ENCODE results near the gene AGRP. TPM values are rescaled to one million over a fixed set of nuclear protein-coding genes. Genes with fewer than 3 reads are reported as not detected.
A peak's percentile ranks its signal among the peaks of the same experiment; 100 is the strongest.
"Not testable (repeated sequence)": the region's sequence is repeated elsewhere in the genome, so short reads cannot be mapped to it uniquely, and the experiment has no call there.

The AGRP gene
- total RNA-seq, 2 experiments from 2014 or later = not detected

GRCh38 chr16:67489401-67490083 lies 6.2 kb upstream of the AGRP start:
- POLR2A ChIA-PET = interaction anchor here (3.1 to 6.6 kb wide), 2 partner anchors 8 to 25 kb away, joined by 10 to 32 read pairs; partner anchors contain the start of gene ATP6V0D1
- H3K4me3 Mint-ChIP-seq = no peak overlapping the region
- peaks cover 5% of the 10 kb centered on the region for H3K4me1 Mint-ChIP-seq
- DNase-seq = no peak
- H3K27me3 Mint-ChIP-seq = no peaks in the 10 kb centered on the region
- CTCF ChIA-PET = interaction anchor here (0.8 to 14.4 kb wide), 5 partner anchors 8 to 156 kb away, joined by 3 to 261 read pairs (median 7); partner anchors contain the start of genes ATP6V0D1 and CARMIL2
- peaks cover 9% of the 10 kb centered on the region for H3K36me3 Mint-ChIP-seq (ENCODE audit: low read depth)
- H3K9me3 Mint-ChIP-seq = no peaks in the 10 kb centered on the region
- H3K27ac Mint-ChIP-seq = no peak overlapping the region

- CTCF ChIA-PET = interaction anchor here (1.5 to 14.4 kb wide), 2 partner anchors 27 to 33 kb away, joined by 6 to 261 read pairs; no protein-coding TSS in a partner anchor
- H3K27me3 Mint-ChIP-seq, H3K9me3 Mint-ChIP-seq, POLR2A ChIA-PET, DNase-seq, H3K27ac Mint-ChIP-seq, H3K4me3 Mint-ChIP-seq: not testable (repeated sequence)
- H3K4me1 Mint-ChIP-seq = peaks cover 14% of the 10 kb centered on the region
- peaks cover 16% of the 10 kb centered on the region for H3K36me3 Mint-ChIP-seq (ENCODE audit: low read depth)
These were observed 4.2 kb upstream of the AGRP start for GRCh38 chr16:67487561-67487960.

DNA sequence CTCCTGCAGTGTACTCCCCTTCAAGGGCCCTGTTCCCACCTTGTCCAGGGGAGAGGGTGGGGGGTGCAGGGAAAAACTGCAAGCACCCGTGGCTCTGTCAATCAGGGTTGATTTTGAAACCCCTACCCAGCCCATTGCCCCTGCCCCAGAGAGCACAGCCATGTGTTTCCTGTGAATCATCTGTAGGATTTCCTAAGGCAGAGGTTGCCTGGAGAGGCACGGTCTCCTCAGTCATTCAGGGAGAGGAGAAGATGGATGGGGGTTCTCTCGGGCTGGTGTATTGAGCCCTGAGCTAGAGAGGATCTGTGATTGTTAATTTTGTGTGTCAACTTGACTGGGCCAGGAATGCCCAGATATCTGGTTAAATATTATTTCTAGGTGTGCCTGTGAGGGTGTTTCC lies 3.5 kb upstream of the AGRP start:
- H3K4me3 Mint-ChIP-seq = no peak overlapping the region
- H3K9me3 Mint-ChIP-seq = no peaks in the 10 kb centered on the region
- H3K4me1 Mint-ChIP-seq = peaks cover 17% of the 10 kb centered on the region
- H3K27ac Mint-ChIP-seq = no peak overlapping the region
- ChIA-PET POLR2A (no interaction called here), CTCF (interaction anchor here (1.5 to 14.4 kb wide), 2 partner anchors 28 to 34 kb away, joined by 6 to 261 read pairs; no protein-coding TSS in a partner anchor)
- no peak for DNase-seq
- H3K27me3 Mint-ChIP-seq = no peaks in the 10 kb centered on the region
- H3K36me3 Mint-ChIP-seq (ENCODE audit: low read depth) = peaks cover 16% of the 10 kb centered on the region

- Mint-ChIP-seq H3K4me3 (no peak overlapping the region), H3K27me3 (no peaks in the 10 kb centered on the region), H3K27ac (peak overlapping the region; percentile 35), H3K4me1 (peaks cover 31% of the 10 kb centered on the region), H3K36me3 (ENCODE audit: low read depth) (peaks cover 16% of the 10 kb centered on the region), H3K9me3 (no peaks in the 10 kb centered on the region)
- no peak for DNase-seq
- POLR2A ChIA-PET = no interaction called here
- CTCF ChIA-PET = interaction anchor here (1.7 to 7.3 kb wide), 4 partner anchors 10 to 64 kb away, joined by 3 to 74 read pairs (median 39); no protein-coding TSS in a partner anchor
These were observed 581 bp upstream of the AGRP start for GRCh38 chr16:67483731-67484525.

DNA sequence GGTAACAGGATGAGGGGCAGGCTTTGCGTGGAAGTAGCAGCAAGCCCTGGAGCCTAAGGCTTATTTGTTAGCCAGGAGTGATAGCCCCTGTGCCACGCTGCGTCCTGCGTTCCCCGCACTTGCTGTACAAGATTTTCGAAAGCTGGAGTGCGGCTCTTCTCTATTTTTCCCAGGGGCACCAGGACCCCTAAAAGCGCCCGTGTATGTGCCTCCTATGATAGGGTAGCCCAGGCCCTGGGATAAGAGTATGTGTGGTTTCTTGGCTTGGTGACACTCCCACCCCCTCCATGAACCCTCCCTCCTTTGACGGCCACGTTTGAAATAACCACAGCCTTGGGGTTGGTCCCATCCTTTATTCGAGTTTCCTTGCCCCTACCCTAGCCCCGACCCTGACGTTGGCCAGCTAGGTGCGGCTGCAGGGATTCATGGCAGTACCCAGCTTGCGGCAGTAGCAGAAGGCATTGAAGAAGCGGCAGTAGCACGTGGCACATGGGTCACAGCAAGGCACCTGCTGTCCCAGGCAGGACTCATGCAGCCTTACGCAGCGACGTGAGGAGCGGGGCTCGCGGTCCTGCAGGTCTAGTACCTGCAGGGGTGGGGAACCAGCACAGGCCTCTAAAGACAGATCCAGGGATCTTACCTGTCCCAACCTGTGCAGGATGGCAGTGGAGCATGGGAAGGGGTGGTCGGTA lies 968 bp downstream of the AGRP start:
- CTCF ChIA-PET = interaction anchor here (1.0 to 7.3 kb wide), 16 partner anchors 9 to 190 kb away, joined by 3 to 74 read pairs (median 6); partner anchors contain the start of genes ACD, C16orf86 and ENKD1
- H3K27me3 Mint-ChIP-seq = no peaks in the 10 kb centered on the region
- peaks cover 39% of the 10 kb centered on the region for H3K4me1 Mint-ChIP-seq
- POLR2A ChIA-PET = interaction anchor here (0.6 to 3.0 kb wide), 10 partner anchors 10 to 312 kb away, joined by 3 to 32 read pairs (median 12); partner anchors contain the start of genes ACD, CTCF, NOL3 and PARD6A
- DNase-seq = no peak
- peak overlapping the region; percentile 98 for H3K4me3 Mint-ChIP-seq
- H3K36me3 Mint-ChIP-seq (ENCODE audit: low read depth) = peaks cover 20% of the 10 kb centered on the region
- H3K9me3 Mint-ChIP-seq = no peaks in the 10 kb centered on the region
- peak overlapping the region; percentile 96 for H3K27ac Mint-ChIP-seq

- peaks cover 20% of the 10 kb centered on the region for H3K36me3 Mint-ChIP-seq (ENCODE audit: low read depth)
- H3K4me1 Mint-ChIP-seq = peaks cover 39% of the 10 kb centered on the region
- ChIA-PET CTCF (interaction anchor here (0.7 to 7.3 kb wide), 41 partner anchors 8 to 534 kb away, joined by 3 to 74 read pairs (median 5); partner anchors contain the start of genes ACD, C16orf86, CARMIL2 and CTCF), POLR2A (interaction anchor here (0.7 to 3.0 kb wide), 32 partner anchors 9 to 455 kb away, joined by 3 to 32 read pairs (median 5); partner anchors contain the start of genes ACD, CARMIL2, CTCF and FHOD1)
- peak overlapping the region; percentile 98 for H3K4me3 Mint-ChIP-seq
- peak; percentile 69 for DNase-seq
- H3K27me3 Mint-ChIP-seq = no peaks in the 10 kb centered on the region
- H3K9me3 Mint-ChIP-seq = no peaks in the 10 kb centered on the region
- H3K27ac Mint-ChIP-seq = peak overlapping the region; percentile 96
These were observed 1.6 kb downstream of the AGRP start for GRCh38 chr16:67481561-67482232.

GRCh38 chr16:67480833-67481560 lies 2.4 kb downstream of the AGRP start, which contains the start of gene ATP6V0D1:
ATP6V0D1 (minus strand) TSS chr16:67481157; CDS start chr16:67481086, 71 bp downstream.
- Mint-ChIP-seq H3K9me3 (no peaks in the 10 kb centered on the region), H3K4me1 (peaks cover 46% of the 10 kb centered on the region), H3K4me3 (peak within 1 kb of the TSS; percentile 98), H3K27ac (peak within 1 kb of the TSS; percentile 96), H3K36me3 (ENCODE audit: low read depth) (peaks cover 20% of the 10 kb centered on the region), H3K27me3 (no peaks in the 10 kb centered on the region)
- ChIA-PET CTCF (interaction anchor here (0.7 to 7.3 kb wide), 44 partner anchors 9 to 534 kb away, joined by 3 to 74 read pairs (median 4); partner anchors contain the start of genes ACD, C16orf86, CARMIL2 and CTCF), POLR2A (interaction anchor here (0.7 to 3.0 kb wide), 35 partner anchors 8 to 456 kb away, joined by 3 to 32 read pairs (median 5); partner anchors contain the start of genes ACD, CARMIL2, CTCF and FHOD1)
- peak; percentile 99 for DNase-seq

DNA sequence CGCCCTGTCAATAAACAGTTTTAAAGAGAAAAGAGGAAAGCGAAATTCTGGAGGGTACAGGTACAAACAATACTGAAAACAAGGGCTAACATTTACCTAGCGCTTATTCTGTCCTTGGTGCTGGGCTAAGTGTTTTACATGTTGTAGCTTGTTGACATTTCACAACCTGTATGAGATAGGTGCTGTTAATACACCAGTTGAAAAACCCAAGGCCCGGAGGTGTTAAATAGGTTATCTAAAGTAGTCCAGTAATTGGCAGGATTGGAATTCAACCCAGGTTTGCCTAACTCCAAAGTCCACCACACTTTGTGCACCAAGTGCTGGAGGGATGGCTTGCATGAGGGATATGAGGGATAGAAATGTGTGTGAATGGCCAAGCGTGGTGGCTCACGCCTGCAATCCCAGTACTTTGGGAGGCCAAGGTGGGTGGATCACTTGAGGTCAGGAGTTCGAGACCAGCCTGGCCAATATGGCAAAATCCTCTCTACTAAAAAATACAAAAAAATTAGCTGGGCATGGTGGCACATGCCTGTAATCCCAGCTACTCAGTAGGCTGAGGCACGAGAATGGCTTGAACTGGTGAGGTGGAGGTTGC lies 5.3 kb downstream of the AGRP start:
- Mint-ChIP-seq H3K36me3 (ENCODE audit: low read depth) (peaks cover 9% of the 10 kb centered on the region), H3K27ac (no peak overlapping the region), H3K4me1 (peaks cover 40% of the 10 kb centered on the region), H3K9me3 (no peaks in the 10 kb centered on the region), H3K27me3 (no peaks in the 10 kb centered on the region), H3K4me3 (no peak overlapping the region)
- no peak for DNase-seq
- ChIA-PET POLR2A (no interaction called here), CTCF (no interaction called here)

GRCh38 chr16:67474551-67475455 lies 8.5 kb downstream of the AGRP start:
- no peak for DNase-seq
- no peaks in the 10 kb centered on the region for H3K9me3 Mint-ChIP-seq
- H3K4me3 Mint-ChIP-seq = no peak overlapping the region
- peaks cover 9% of the 10 kb centered on the region for H3K36me3 Mint-ChIP-seq (ENCODE audit: low read depth)
- ChIA-PET CTCF (no interaction called here), POLR2A (interaction anchor here (0.6 kb wide), 1 partner anchor 190 kb away, joined by 3 read pairs; no protein-coding TSS in a partner anchor)
- no peaks in the 10 kb centered on the region for H3K27me3 Mint-ChIP-seq
- no peak overlapping the region for H3K27ac Mint-ChIP-seq
- H3K4me1 Mint-ChIP-seq = peaks cover 29% of the 10 kb centered on the region

DNA sequence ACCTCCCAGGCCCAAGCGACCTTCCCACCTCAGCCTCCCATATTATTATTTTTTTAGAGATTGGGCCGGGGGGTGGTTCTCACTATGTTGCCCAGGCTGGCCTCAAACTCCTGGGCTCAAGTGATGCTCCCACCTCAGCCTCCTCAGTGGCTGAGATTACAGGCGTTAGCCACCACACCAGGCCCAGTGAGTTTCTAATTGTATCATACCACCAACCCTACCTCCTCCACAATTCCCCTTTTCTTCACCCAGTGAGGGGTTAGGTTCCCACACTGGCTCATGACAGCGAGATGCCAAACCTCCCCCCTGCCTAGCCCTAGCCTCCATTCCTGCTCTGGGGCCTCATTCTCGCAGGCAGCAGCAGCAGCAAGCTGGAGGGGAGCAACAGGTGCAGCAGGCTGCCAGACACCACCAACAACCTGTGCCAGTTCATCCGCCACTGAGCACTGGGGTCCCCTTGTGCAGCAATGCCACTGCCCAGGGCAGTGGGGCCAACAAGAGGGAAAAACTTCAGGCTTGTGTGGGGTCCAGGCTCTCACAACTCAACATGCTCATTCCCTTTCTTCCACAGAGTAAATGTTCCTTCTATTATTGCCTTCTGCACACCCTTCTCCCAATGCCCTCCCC lies 11.5 kb downstream of the AGRP start:
- DNase-seq = no peak
- no peak overlapping the region for H3K4me3 Mint-ChIP-seq
- no peak overlapping the region for H3K27ac Mint-ChIP-seq
- H3K4me1 Mint-ChIP-seq = peaks cover 14% of the 10 kb centered on the region
- no peaks in the 10 kb centered on the region for H3K9me3 Mint-ChIP-seq
- CTCF ChIA-PET = interaction anchor here (1.6 to 1.7 kb wide), 2 partner anchors 9 to 44 kb away, joined by 4 read pairs; partner anchors contain the start of gene ATP6V0D1
- H3K27me3 Mint-ChIP-seq = no peaks in the 10 kb centered on the region
- H3K36me3 Mint-ChIP-seq (ENCODE audit: low read depth) = peaks cover 5% of the 10 kb centered on the region
- POLR2A ChIA-PET = interaction anchor here (0.9 kb wide), 1 partner anchor 9 kb away, joined by 3 read pairs; the partner anchor contains the start of gene ATP6V0D1
